HG03066 (cell line): ENCODE measurements around the gene PAK5.
A peak's percentile ranks its signal among the peaks of the same experiment; 100 is the strongest.

Experiments used
- ATAC-seq: cut with Tn5 transposase; IDR thresholded peaks from one replicate; pipeline ENCODE4 v1.9.1; 2021; ENCODE audit warnings: low read depth; ENCODE audit not compliant: unreplicated experiment

Gene PAK5

DNA sequence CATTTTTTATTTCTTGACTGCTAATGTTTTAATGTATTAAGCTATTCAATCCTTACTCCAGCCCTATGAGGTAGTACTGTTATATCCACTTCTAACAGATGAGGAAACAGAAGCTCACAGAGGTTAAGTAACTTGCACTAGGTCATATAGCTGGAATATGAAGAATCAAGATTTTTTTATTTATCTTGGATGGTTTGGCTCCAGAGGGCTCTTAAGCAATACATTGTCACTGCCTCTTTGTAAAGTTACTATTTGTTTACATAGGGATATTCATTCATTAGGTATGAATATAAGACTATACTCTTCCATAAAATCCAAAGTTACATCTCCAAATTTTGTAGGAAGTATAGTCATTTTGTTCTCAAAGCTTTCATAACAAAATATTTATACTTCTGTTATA, 210.7 kb downstream of the PAK5 start:
- ATAC-seq, result no peak

DNA sequence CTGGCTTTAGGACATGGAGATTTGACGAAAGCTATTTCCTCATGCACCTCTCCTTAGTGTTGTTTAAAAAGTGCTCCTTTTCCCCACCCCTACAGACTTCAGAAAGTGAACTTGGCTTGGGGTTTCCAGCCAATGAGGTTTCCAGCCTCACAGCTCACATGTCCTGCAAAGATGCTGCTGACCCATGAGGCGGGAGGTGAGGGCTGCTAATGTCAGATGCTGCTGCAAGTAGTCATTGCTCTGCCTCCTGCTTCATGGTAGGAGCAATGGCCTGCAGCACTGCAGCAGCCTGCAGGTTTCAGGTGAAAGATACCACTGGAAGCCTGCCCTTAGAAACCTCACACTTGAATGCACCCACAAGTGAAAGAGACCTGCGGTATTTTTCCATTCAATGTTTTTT, 211.7 kb downstream of the PAK5 start:
- peak; percentile 73 for ATAC-seq

DNA sequence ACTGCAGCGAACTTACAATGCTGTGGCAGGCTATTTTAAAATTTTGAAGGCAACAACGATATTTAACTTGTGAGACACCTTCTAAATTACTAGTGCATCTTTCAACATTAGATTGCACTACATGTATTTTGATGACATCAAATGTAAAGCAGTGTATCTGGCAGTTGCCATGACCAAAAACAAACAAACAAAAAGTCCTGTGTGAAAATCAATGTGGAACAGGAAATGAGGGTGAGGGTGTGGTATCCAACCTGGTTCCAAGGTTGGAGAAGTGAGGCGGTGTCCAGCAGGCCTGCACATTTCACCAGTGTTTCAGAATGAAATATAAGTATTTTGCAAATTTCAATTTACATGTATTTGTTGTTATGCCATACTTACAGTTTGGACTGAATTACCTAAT, 212.5 kb downstream of the PAK5 start:
- no peak for ATAC-seq

DNA sequence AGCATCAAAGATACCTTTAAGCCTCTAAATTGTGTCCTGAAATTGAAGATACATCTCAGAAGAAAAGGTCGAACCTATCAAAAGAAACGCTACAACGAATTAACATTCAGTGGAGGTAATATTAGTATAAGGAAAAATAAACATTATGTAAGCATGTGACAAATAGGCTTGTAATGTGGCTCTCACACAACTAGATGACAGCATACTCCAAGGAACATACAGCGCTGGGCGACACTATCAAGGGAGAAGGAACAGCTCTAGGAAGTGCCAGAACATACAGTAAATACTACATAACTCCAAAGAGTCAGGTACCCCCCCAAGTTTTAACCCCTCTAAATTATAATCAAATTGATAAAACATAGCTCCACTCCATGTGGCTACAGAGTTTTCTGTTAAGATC, 220.9 kb downstream of the PAK5 start:
- no peak for ATAC-seq

DNA sequence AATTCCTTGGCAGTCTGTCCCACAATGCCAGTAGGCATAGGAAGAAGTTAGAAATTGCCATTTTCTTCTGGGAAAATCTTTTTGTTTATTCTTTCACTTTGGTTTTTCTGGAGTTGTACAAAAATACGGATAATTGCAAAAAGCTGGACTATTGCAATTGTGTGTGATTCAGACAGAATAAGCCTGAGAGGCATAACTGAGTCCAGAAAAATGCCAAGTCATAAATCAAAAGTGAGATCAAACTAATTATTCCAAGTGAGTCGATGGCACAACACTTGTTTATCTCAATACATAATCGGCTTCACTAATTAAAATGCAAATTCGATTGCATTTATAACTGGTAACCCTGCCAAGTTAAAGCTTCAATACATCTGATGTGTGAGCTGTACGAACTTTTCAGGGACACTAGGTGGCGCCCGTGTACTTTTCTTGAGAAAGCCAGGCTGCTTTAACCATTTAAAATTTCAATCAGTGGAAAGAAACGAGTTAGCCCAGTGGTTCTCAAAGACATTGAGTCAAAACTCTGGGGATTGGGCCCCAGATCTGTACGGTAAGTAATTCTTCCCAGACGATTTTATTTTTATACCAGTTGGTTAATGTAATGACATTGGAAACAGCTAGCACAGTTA, 221.9 kb downstream of the PAK5 start:
- no peak for ATAC-seq

DNA sequence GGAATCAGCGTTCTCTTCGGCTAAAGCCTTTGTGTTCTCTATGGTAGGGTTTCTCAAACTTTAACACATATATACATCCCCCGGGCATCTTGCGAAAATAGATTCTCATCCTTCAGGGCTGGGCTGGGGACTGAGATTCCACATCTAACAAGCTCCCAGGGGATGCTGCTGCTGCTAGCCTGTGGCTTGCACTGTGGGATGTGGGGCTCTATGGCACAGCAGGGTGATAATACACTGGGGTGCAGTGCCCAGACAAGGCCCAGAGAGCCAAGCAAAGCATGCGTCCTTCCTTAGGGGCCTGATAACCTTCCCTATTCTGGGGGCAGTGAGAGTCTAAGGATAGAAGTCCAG, 222.4 kb downstream of the PAK5 start:
- ATAC-seq, result peak; percentile 14

DNA sequence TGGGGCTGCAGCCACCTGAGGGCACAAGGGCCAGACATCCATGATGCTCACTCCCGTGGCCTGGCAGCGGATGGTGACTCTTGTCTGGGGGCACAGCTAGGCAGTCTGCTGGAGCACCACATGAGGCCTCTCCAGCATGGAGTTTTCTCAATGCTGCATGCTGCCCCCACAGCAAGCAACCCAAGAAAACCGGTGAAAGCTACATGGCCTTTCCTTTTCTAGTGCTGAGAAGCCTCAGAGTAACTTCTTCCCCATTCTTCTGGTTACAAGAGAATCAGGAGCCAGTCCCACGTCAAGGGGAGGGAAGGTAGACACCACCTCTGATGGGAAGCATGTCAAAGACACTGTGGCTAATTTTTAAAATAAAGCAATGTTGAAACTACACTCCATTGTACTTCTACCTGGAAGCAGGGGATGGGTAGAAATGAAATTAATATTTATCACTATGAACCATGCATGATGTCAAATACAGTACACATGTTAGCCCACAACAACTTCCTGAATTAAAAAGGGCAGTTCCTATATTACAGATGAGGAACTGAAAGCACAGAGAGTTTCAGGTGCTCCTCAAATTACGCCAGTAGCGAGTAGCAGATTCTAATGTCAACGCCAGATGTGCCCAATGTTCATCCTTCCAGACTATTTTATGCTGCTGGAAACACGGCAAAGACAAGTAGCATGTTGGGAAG, 223.0 kb downstream of the PAK5 start:
- peak; percentile 97 for ATAC-seq

DNA sequence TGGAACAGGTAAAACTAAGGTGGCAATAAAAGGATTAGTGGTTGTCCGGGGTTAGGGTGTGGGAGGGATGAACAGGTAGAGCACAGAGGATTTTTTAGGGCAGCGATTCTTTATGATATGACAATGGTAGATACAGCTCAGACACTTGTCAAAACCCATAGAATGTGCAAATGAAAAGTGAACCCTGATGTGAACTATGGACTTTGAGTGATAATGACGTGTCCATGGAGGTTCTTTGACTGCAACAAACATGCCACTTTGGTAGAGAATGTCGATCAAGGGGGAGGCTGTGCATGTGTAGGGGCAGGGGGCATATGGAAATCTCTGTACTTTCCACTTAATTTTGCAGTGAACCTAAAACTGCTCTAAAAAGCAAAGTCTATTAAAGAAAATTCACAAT, 223.8 kb downstream of the PAK5 start:
- ATAC-seq, result no peak

DNA sequence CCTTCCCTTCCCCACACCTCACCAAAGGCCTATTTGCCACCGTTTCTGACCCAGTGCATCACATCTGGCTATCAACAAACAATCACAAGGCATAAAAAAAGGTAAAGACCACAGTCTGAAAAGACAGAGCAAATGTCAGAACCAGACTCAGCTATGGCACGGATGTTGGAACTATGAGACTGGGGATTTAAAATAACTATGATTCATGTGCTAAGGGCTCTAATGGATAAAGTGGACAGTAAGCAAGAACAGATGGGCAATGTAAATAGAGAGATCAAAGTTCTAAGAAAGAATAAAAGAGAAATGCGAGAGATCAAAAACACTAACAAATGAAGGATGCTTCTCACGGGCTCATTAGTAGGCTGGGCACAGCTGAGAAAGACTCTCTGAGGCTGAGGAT, 225.0 kb downstream of the PAK5 start:
- ATAC-seq, result no peak

DNA sequence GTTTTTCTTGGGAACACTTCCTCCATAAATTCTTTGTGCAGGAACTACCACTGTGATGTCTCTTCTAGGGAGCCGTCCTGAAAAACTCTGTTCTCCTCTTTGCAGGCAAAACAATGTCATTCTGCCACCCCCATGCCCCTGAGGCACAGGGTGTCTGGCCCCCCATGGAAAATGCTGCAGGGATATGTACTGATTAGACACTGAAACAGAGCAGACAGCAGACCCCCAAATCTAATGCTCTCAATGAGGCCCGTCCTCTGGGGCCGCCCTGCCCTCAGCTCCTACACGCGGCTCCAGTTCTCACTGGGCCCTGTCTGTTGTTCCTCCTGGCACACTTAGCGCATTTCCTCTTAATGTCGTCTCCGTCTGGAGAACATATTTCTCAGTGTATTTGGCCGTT, 227.0 kb downstream of the PAK5 start:
- no peak for ATAC-seq

DNA sequence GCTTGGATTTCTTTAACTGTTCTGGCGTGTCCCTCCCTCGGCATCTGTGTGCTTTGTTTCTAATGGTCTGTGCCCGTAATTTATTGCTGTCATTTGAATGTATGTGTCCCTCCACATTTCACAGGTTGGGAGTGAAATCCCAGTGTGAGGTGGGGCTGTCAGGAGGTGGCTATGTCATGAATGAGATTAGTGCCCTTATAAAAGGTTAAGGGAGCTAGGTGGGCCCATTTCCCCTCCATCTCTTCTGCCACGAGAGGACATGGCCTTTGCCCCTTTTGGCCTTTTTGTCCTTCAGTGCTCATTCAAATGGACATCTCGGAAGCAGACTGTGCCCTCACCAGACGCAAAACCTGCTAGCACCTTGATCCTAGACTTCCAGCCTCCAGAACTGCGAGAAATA, 228.2 kb downstream of the PAK5 start:
- no peak for ATAC-seq

DNA sequence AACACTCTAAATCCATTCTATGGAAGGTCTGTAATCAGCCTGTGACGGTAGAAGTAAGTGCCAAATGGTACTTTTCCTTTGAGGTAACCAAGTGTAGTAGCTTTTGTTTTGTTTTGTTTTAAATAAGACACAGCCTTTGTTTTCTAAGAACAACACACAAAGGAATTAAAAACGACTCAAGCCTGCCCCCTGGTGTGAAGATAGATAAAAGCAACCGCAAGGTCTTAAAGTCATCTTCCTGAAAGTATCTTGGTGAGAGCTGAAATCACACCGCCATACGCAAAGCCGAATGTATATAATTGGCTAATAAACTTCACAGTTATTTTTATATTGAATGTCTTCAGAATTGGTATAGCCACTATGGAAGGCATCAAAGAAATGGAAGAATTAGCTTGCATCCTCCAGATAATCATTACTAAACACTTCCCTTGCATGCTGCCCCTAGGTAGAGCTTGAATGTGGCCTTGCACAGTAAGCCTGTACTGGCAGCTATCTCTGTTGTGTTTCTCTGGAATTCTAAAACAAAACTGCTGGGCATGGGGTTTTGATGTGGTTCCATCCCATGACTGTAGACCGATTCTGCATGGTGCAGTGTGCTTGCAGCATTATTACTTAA, 228.9 kb downstream of the PAK5 start:
- peak; percentile 63 for ATAC-seq

DNA sequence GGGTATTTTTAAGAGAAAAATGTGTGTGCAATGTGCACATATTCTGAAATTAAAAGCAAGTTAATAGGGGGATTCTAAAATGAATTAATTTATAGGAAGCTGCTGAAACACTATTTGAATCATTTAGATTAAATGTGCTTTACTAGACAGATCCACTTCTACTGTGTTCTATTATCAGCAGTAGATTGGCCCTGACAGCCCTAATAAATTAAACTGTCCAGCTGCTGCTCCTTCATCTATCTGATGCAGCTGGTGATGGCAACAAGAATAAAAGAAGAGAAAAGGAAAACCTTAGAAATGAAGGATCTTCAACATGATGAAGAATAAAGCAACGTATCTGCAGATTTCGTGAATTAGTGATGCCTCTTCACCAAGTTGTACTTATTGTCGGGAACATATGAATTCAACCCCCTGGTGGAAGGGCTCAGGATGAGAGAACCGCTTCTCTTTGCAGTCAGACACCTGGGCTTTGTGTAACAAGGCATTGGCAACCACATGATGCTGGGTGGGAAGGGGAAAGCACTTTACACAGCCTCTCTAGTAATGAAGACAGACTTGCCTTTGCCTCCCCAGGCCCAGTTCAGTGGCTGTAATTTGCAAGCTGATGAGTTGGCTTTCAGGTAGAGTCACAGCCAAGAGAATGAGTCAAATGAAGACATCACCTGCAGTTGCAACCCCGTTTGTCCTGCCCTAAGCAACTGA, 230.1 kb downstream of the PAK5 start:
- no peak for ATAC-seq

DNA sequence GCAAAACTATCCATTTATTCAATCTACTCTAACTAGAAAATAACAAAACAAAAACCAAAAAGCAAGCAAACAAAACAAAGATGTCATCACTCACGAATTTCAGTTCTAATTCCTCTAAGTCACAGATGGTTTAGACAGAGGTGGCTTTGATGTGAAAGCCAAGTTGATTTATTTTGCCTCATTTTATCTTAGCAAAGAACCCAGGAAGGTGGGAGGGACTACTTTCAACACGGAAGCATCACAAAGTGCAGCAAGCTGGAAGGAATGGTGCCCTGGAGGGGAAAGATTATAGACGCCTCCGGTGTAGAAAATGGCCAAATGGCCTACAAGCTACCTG, 236.1 kb downstream of the PAK5 start:
- no peak for ATAC-seq

DNA sequence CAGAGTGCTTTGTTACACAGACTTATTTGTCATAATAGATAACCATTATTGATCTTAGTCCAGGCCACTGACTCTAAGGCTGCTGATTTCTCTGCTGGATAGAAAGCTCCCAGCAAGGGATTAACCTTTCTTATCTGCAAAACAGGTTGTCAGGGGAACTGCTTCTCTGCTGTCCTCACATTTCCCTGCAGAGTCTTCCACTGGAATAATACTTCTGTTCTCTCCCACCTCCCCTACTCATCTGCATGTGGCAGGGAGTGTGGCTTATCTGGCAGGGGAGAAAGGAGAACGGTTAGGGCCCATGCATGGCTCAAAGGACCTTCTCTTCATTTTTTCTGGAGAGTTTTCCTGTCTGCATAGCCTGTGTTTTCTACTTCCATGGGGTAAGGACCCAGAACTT, 238.3 kb downstream of the PAK5 start:
- no peak for ATAC-seq

DNA sequence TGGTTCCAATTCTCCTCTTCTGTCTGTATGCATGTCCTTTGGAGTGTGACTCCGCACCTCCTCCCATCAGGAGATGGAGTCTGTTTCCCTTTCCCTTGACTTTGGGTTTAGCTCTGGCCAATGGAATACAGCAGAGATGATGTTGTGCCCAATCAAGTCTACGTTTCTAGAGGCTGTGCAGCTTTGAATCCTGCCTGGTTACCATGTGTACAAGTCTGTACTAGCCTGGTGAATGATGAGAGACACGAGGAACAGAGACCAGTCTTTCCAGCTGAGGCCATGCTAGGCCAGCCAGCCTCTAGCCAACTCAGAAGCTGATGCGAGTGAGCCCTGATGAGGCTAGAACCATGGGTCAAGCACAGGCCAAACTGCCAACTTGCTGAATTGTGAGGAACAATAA, 241.3 kb downstream of the PAK5 start:
- no peak for ATAC-seq

DNA sequence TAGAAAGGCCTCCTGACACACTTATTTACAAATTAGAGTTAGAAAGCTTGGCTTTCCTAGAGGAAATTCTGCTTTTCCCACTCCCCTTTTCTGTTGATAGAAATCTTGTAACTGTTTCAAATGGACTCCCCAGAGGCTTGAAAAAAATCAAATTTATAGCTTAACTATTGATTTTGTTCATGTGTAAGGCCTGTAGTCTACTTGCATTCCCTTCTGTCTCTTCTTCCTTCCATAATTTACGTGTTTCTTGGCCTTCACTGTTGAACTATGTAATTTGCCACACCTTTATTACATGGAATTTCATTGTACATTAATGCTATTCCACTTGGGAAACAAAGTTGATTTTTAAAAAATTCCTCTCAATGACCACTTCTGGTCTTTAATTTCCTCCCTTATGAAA, 243.1 kb downstream of the PAK5 start:
- no peak for ATAC-seq

DNA sequence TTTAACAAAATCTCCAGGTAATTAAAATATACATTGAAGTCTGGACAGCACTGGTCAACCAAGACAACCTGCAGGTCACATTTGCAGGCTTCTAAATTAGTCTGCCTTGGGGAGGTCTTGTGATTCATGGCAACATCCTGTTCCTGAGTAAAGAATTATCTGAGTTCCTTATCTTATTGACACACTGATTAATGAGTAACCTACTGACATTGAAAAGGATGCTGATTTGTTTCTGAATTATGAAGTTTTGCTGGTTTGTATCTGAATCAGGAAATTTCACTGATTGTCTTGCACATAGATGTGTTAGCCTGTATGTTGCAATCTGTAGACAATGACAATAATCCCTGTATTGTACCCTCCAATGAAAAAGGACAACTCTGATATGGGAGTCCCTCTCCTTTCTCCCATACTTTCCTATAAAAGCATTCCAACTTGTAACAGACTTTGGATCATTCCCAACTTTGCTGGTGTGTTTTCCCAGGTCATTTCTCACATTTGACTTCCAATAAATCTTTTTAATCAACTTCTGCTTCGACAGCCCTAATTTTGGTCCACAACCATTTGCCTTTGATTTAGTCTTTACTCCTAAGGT, 244.5 kb downstream of the PAK5 start:
- no peak for ATAC-seq

DNA sequence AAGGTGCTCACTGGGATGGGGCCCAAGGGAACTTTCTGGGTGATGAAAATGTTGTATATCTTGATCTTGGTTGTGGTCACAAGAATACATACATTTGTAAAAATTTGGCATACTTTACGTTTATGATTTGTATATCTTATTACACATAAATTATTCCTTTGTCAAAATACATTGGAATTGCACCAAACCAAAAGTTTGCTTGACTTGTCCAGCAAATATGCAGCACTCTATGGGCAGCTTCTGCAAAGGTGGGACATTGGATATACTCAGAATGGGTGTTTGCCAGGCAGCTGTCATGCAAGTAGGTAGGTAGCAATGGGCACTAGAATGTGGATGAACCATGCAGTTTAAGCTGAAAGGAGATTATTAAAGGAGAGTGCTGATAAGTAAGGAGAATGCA, 246.5 kb downstream of the PAK5 start:
- no peak for ATAC-seq

DNA sequence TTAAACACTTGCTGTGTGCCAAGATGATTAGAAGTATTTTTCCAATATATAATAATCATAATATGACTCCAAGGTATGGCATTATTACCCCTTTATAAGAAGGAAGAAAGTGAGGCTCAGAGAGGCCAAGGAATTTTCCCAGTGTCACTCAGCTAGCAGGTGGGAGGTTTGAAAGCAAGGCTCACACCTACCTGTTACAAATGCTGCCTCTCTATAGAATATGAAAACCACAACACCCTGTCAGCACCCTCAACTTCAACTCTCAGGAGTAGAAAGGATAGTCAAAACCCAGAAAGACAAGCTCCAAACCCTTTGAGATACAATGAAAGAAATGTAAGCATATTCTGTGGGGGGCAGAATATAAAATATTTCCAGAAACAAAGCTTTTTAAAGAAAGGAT, 247.8 kb downstream of the PAK5 start:
- ATAC-seq, result no peak

DNA sequence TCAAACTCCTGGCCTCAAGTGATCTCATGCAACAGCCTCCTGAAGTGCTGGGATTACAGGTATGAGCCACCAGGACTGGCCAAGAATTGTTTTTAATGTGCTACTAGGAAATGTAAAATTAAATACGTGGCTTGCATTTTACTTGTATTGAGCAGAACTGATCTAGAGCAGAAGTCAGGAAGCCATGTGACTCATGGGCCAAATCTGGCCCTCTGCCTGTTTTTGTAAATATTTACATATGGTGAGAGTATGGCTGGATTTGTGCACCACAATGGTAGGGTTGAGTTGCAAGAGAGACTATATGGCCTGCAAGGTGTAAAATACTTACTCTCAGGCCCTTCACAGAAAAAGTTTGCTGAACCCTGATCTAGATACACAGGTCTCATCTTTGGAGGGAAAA, 248.7 kb downstream of the PAK5 start:
- no peak for ATAC-seq

DNA sequence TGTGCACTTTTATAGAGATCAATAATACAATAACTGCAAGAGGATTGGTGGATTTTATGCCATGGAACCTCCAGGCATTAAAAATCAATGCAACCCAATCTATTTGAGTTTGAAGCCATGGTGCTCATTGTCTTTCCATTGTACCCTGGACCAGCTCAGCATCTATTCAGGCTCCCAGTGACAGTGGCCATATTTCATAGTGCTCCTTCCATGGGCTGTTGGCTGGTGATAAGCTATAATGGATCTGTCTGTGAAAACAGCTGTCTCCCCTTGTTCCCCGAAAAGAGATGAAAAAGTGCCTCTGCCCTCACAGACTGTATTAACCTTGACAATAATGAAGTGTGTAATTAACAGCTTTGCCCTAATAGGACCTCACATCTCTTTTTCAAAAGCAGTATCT, 250.2 kb downstream of the PAK5 start:
- no peak for ATAC-seq
